ENCODE measurements around the gene TTLL6. TPM values are rescaled to one million over a fixed set of nuclear protein-coding genes. Genes with fewer than 3 reads are reported as not detected.

TTLL6 gene
- total RNA-seq, 2 donors from 2014 or later = not detected

GRCh38 chr17:48725288-48726064, 91.6 kb downstream of the TTLL6 start:
- no peaks in the 10 kb centered on the region for H3K9me3 ChIP-seq (ENCODE audit: control insufficient read depth, low read length, poor library complexity, severe bottlenecking)
- H3K4me1 Mint-ChIP-seq = peaks cover 39% of the 10 kb centered on the region
- H3K27ac Mint-ChIP-seq = peak overlapping the region; percentile 53
- peaks cover 6% of the 10 kb centered on the region for H3K36me3 Mint-ChIP-seq (ENCODE audit: low read depth)
- H3K4me3 Mint-ChIP-seq = peak overlapping the region; percentile 25
- no peak for DNase-seq
- peaks cover 94% of the 10 kb centered on the region for H3K27me3 Mint-ChIP-seq
- no peak for ATAC-seq

GRCh38 chr17:48725004-48725287, 92.1 kb downstream of the TTLL6 start:
- peak overlapping the region; percentile 53 for H3K27ac Mint-ChIP-seq
- DNase-seq (no peak), ATAC-seq (no peak)
- peak overlapping the region; percentile 59 for H3K4me3 Mint-ChIP-seq
- H3K27me3 Mint-ChIP-seq = peaks cover 94% of the 10 kb centered on the region
- H3K36me3 Mint-ChIP-seq (ENCODE audit: low read depth) = peaks cover 3% of the 10 kb centered on the region
- H3K4me1 Mint-ChIP-seq = peaks cover 39% of the 10 kb centered on the region
- no peaks in the 10 kb centered on the region for H3K9me3 ChIP-seq (ENCODE audit: control insufficient read depth, low read length, poor library complexity, severe bottlenecking)

GRCh38 chr17:48724251-48725003, 92.6 kb downstream of the TTLL6 start:
- DNase-seq = peak; percentile 44 to 65 (median 55)
- peak; percentile 82 for ATAC-seq
- peaks cover 37% of the 10 kb centered on the region for H3K4me1 Mint-ChIP-seq
- H3K4me3 Mint-ChIP-seq = peak overlapping the region; percentile 73
- H3K36me3 Mint-ChIP-seq (ENCODE audit: low read depth) = peaks cover 3% of the 10 kb centered on the region
- no peaks in the 10 kb centered on the region for H3K9me3 ChIP-seq (ENCODE audit: control insufficient read depth, low read length, poor library complexity, severe bottlenecking)
- H3K27me3 Mint-ChIP-seq = peaks cover 94% of the 10 kb centered on the region
- peak overlapping the region; percentile 79 for H3K27ac Mint-ChIP-seq

- Mint-ChIP-seq H3K4me3 (peak overlapping the region; percentile 73), H3K27ac (peak overlapping the region; percentile 79), H3K4me1 (peaks cover 34% of the 10 kb centered on the region), H3K36me3 (ENCODE audit: low read depth) (peaks cover under 1% of the 10 kb centered on the region), H3K27me3 (peaks cover 94% of the 10 kb centered on the region)
- ATAC-seq (no peak), DNase-seq (no peak)
- no peaks in the 10 kb centered on the region for H3K9me3 ChIP-seq (ENCODE audit: control insufficient read depth, low read length, poor library complexity, severe bottlenecking)
These were observed 93.4 kb downstream of the TTLL6 start for GRCh38 chr17:48723423-48724250.

GRCh38 chr17:48722915-48723422, 94.1 kb downstream of the TTLL6 start, which contains the start of gene PRAC2:
Gene PRAC2 (plus strand): TSS chr17:48723185. CDS start chr17:48724411, 1,226 bp downstream.
- DNase-seq (no peak), ATAC-seq (no peak)
- no peaks in the 10 kb centered on the region for H3K9me3 ChIP-seq (ENCODE audit: control insufficient read depth, low read length, poor library complexity, severe bottlenecking)
- Mint-ChIP-seq H3K4me1 (peaks cover 32% of the 10 kb centered on the region), H3K4me3 (peak within 1 kb of the TSS; percentile 73), H3K27ac (peak within 1 kb of the TSS; percentile 79), H3K36me3 (ENCODE audit: low read depth) (no peaks in the 10 kb centered on the region), H3K27me3 (peaks cover 93% of the 10 kb centered on the region)

- peak within 1 kb of the TSS; percentile 73 for H3K4me3 Mint-ChIP-seq
- ATAC-seq (no peak), DNase-seq (no peak)
- H3K4me1 Mint-ChIP-seq = peaks cover 31% of the 10 kb centered on the region
- no peaks in the 10 kb centered on the region for H3K9me3 ChIP-seq (ENCODE audit: control insufficient read depth, low read length, poor library complexity, severe bottlenecking)
- H3K27ac Mint-ChIP-seq = peak within 1 kb of the TSS; percentile 79
- no peaks in the 10 kb centered on the region for H3K36me3 Mint-ChIP-seq (ENCODE audit: low read depth)
- H3K27me3 Mint-ChIP-seq = peaks cover 93% of the 10 kb centered on the region
These were observed 94.7 kb downstream of the TTLL6 start, which contains the start of gene PRAC1 for GRCh38 chr17:48722201-48722907. Gene PRAC1 (minus strand): TSS chr17:48722518. CDS start chr17:48722392, 126 bp downstream.

- Mint-ChIP-seq H3K4me1 (peaks cover 27% of the 10 kb centered on the region), H3K27ac (no peak overlapping the region), H3K4me3 (no peak overlapping the region), H3K36me3 (ENCODE audit: low read depth) (no peaks in the 10 kb centered on the region), H3K27me3 (peaks cover 81% of the 10 kb centered on the region)
- no peak for DNase-seq
- H3K9me3 ChIP-seq (ENCODE audit: control insufficient read depth, low read length, poor library complexity, severe bottlenecking) = no peaks in the 10 kb centered on the region
- no peak for ATAC-seq
These were observed 96.0 kb downstream of the TTLL6 start for GRCh38 chr17:48721009-48721402.

GRCh38 chr17:48720266-48721008, 96.6 kb downstream of the TTLL6 start:
- DNase-seq (no peak), ATAC-seq (no peak)
- Mint-ChIP-seq H3K36me3 (ENCODE audit: low read depth) (no peaks in the 10 kb centered on the region), H3K27ac (peak overlapping the region; percentile 42), H3K4me3 (peak overlapping the region; percentile 28), H3K4me1 (peaks cover 27% of the 10 kb centered on the region), H3K27me3 (peaks cover 75% of the 10 kb centered on the region)
- no peaks in the 10 kb centered on the region for H3K9me3 ChIP-seq (ENCODE audit: control insufficient read depth, low read length, poor library complexity, severe bottlenecking)

GRCh38 chr17:48719642-48720265, 97.3 kb downstream of the TTLL6 start:
- peak overlapping the region; percentile 61 for H3K4me3 Mint-ChIP-seq
- ATAC-seq (no peak), DNase-seq (no peak)
- peaks cover 72% of the 10 kb centered on the region for H3K27me3 Mint-ChIP-seq
- no peaks in the 10 kb centered on the region for H3K9me3 ChIP-seq (ENCODE audit: control insufficient read depth, low read length, poor library complexity, severe bottlenecking)
- H3K4me1 Mint-ChIP-seq = peaks cover 23% of the 10 kb centered on the region
- H3K36me3 Mint-ChIP-seq (ENCODE audit: low read depth) = no peaks in the 10 kb centered on the region
- H3K27ac Mint-ChIP-seq = peak overlapping the region; percentile 66

GRCh38 chr17:48718761-48719641, 98.0 kb downstream of the TTLL6 start:
- H3K4me3 Mint-ChIP-seq = peak overlapping the region; percentile 61
- H3K27ac Mint-ChIP-seq = peak overlapping the region; percentile 66
- no peaks in the 10 kb centered on the region for H3K9me3 ChIP-seq (ENCODE audit: control insufficient read depth, low read length, poor library complexity, severe bottlenecking)
- peaks cover 17% of the 10 kb centered on the region for H3K4me1 Mint-ChIP-seq
- no peaks in the 10 kb centered on the region for H3K36me3 Mint-ChIP-seq (ENCODE audit: low read depth)
- peaks cover 73% of the 10 kb centered on the region for H3K27me3 Mint-ChIP-seq
- no peak for ATAC-seq
- DNase-seq = no peak

GRCh38 chr17:48718227-48718760, 98.7 kb downstream of the TTLL6 start:
- peaks cover 10% of the 10 kb centered on the region for H3K4me1 Mint-ChIP-seq
- H3K27me3 Mint-ChIP-seq = peaks cover 72% of the 10 kb centered on the region
- DNase-seq = no peak
- ATAC-seq = no peak
- H3K4me3 Mint-ChIP-seq = peak overlapping the region; percentile 7
- no peaks in the 10 kb centered on the region for H3K9me3 ChIP-seq (ENCODE audit: control insufficient read depth, low read length, poor library complexity, severe bottlenecking)
- H3K27ac Mint-ChIP-seq = peak overlapping the region; percentile 66
- H3K36me3 Mint-ChIP-seq (ENCODE audit: low read depth) = no peaks in the 10 kb centered on the region
